OCI-LY1 (cell line): ENCODE measurements around the gene ICAM5.
A peak's percentile ranks its signal among the peaks of the same experiment; 100 is the strongest.

Experiments used
- H2AFZ ChIP-seq: fragments of 200-600 bp; sonication (generic), shearing (Covaris generic); 2 replicates; pipeline ENCODE4 v1.6.0; 2014; ENCODE audit warnings: antibody characterized with exemption, mild to moderate bottlenecking, low read length
- H3F3A ChIP-seq: fragments of 200-600 bp; sonication (generic), shearing (Covaris generic); 2 replicates; pipeline ENCODE4 v1.6.0; 2014; ENCODE audit warnings: mild to moderate bottlenecking, antibody characterized with exemption, low read length, moderate library complexity; ENCODE audit not compliant: insufficient read depth
- H3K27ac ChIP-seq: fragments of 200-600 bp; sonication (generic); 2 replicates; pipeline ENCODE4 v1.5.1; 2014; ENCODE audit warnings: low read length, mixed run types, mild to moderate bottlenecking, low read depth; ENCODE audit not compliant: poor library complexity, severe bottlenecking
- H3K27me3 ChIP-seq: fragments of 200-600 bp; sonication (generic); 2 replicates; pipeline ENCODE4 v1.6.0; 2014; ENCODE audit warnings: antibody characterized with exemption, mild to moderate bottlenecking, low read length, moderate library complexity; ENCODE audit not compliant: insufficient read depth
- H3K36me3 ChIP-seq: fragments of 200-600 bp; sonication (generic); 2 replicates; pipeline ENCODE4 v1.6.1; 2014; ENCODE audit warnings: mild to moderate bottlenecking, antibody characterized with exemption, low read length, moderate library complexity, mixed read lengths; ENCODE audit not compliant: insufficient read depth
- H3K4me1 ChIP-seq: fragments of 200-600 bp; sonication (generic); 2 replicates; pipeline ENCODE4 v1.5.1; 2014; ENCODE audit warnings: mild to moderate bottlenecking, low read length, moderate library complexity; ENCODE audit not compliant: insufficient read depth, severe bottlenecking
- H3K4me2 ChIP-seq: fragments of 200-600 bp; sonication (generic), shearing (Covaris generic); 2 replicates; pipeline ENCODE4 v1.6.1; 2014; ENCODE audit warnings: low read length
- H3K4me3 ChIP-seq: fragments of 200-600 bp; sonication (generic); 2 replicates; pipeline ENCODE4 v1.5.1; 2014; ENCODE audit warnings: low read length, low read depth, mild to moderate bottlenecking, mixed read lengths; ENCODE audit not compliant: poor library complexity, severe bottlenecking
- H3K79me2 ChIP-seq: fragments of 200-600 bp; shearing (Covaris generic); 2 replicates; pipeline ENCODE4 v1.6.1; 2016; ENCODE audit warnings: mixed run types, low read length, mixed read lengths; ENCODE audit not compliant: insufficient read depth
- H3K9ac ChIP-seq: fragments of 200-600 bp; sonication (generic), shearing (Covaris generic); 2 replicates; pipeline ENCODE4 v1.6.1; 2014; ENCODE audit warnings: mild to moderate bottlenecking, low read length, mixed read lengths
- H3K9me2 ChIP-seq: fragments of 200-600 bp; sonication (generic), shearing (Covaris generic); 2 replicates; pipeline ENCODE4 v1.6.1; 2014; ENCODE audit warnings: low read depth, mild to moderate bottlenecking, low read length, mixed read lengths
- H3K9me3 ChIP-seq: fragments of 200-600 bp; shearing (Covaris generic); 2 replicates; pipeline ENCODE4 v1.6.1; 2014; ENCODE audit warnings: low read length, mixed read lengths
- H4K20me1 ChIP-seq: fragments of 200-600 bp; sonication (generic), shearing (Covaris generic); 2 replicates; pipeline ENCODE4 v1.6.0; 2016; ENCODE audit warnings: mild to moderate bottlenecking, low read length; ENCODE audit not compliant: insufficient read depth
- CTCF ChIP-seq: fragments of 200-600 bp; sonication (generic), shearing (Covaris generic); IDR thresholded peaks from 2 replicates; pipeline ENCODE4 v1.5.1; 2017; ENCODE audit warnings: mild to moderate bottlenecking, antibody characterized with exemption, low read length, moderate library complexity, mixed read lengths
- EZH2 ChIP-seq: fragments of 200-600 bp; sonication (generic), shearing (Covaris generic); IDR thresholded peaks from 2 replicates; pipeline ENCODE4 v1.8.0; 2017; ENCODE audit warnings: borderline replicate concordance, mixed run types, mild to moderate bottlenecking, antibody characterized with exemption, low read length, moderate library complexity, mixed read lengths

Gene ICAM5

GRCh38 chr19:10293637-10294367 lies 4.0 kb downstream of the ICAM5 start:
- H3K27me3 ChIP-seq: no peaks in the 10 kb centered on the region; the same call in 1 of the 2 replicates
- H2AFZ ChIP-seq: no peak overlapping the region
- no peaks in the 10 kb centered on the region for H3K36me3 ChIP-seq
- no peaks in the 10 kb centered on the region for H3K79me2 ChIP-seq
- no peak overlapping the region for H3K4me3 ChIP-seq
- no peak overlapping the region for H3K27ac ChIP-seq
- H3K9me3 ChIP-seq: no peaks in the 10 kb centered on the region
- H3K4me1 ChIP-seq: peaks cover 45% of the 10 kb centered on the region
- no peaks in the 10 kb centered on the region for H3F3A ChIP-seq
- H3K9ac ChIP-seq: no peak overlapping the region
- H3K9me2 ChIP-seq: no peaks in the 10 kb centered on the region
- TF ChIP-seq EZH2 (no peak), CTCF (no peak)
- no peak overlapping the region for H3K4me2 ChIP-seq
- H4K20me1 ChIP-seq: no peaks in the 10 kb centered on the region

- Histone ChIP-seq H3K4me1 (peaks cover 40% of the 10 kb centered on the region), H4K20me1 (no peaks in the 10 kb centered on the region), H3K79me2 (no peaks in the 10 kb centered on the region), H3K36me3 (no peaks in the 10 kb centered on the region), H3K27me3 (no peaks in the 10 kb centered on the region; the same call in 1 of the 2 replicates), H3K9ac (no peak overlapping the region), H3K27ac (no peak overlapping the region), H3K9me3 (no peaks in the 10 kb centered on the region), H3K9me2 (no peaks in the 10 kb centered on the region), H3F3A (no peaks in the 10 kb centered on the region), H3K4me3 (no peak overlapping the region), H3K4me2 (no peak overlapping the region), H2AFZ (no peak overlapping the region)
- TF ChIP-seq EZH2 (no peak), CTCF (no peak)
Observed at GRCh38 chr19:10294368-10294697, 4.6 kb downstream of the ICAM5 start.

DNA sequence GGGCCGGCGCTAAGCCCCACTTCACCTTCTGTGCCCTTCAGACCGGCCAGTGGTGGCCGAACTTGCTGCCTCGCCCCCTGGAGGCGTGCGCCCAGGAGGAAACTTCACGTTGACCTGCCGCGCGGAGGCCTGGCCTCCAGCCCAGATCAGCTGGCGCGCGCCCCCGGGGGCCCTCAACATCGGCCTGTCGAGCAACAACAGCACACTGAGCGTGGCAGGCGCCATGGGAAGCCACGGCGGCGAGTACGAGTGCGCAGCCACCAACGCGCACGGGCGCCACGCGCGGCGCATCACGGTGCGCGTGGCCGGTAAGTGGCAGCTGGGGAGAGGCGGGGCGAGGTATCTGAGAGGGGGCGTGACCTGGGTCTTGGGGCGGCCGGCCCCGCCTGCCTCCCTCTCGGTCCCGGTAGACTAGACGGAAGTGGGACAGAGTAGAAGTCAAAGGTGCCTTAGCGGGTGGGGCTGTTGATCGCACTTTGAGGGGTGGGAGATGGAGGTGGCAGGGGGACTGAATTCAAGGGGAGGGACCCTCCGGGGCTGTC lies 5.6 kb downstream of the ICAM5 start:
- no peaks in the 10 kb centered on the region for H3K9me3 ChIP-seq
- H3K27me3 ChIP-seq: no peaks in the 10 kb centered on the region; the same call in 1 of the 2 replicates
- peak overlapping the region; percentile 28; the same call in 1 of the 2 replicates for H2AFZ ChIP-seq
- peak overlapping the region; percentile 52 for H3K4me3 ChIP-seq
- no peaks in the 10 kb centered on the region for H4K20me1 ChIP-seq
- H3K4me1 ChIP-seq: peaks cover 30% of the 10 kb centered on the region
- H3K36me3 ChIP-seq: no peaks in the 10 kb centered on the region
- no peaks in the 10 kb centered on the region for H3F3A ChIP-seq
- H3K9me2 ChIP-seq: no peaks in the 10 kb centered on the region
- H3K9ac ChIP-seq: peak overlapping the region; percentile 10; the same call in 1 of the 2 replicates
- peak; percentile 10; the same call in 1 of the 2 replicates for TF ChIP-seq CTCF
- TF ChIP-seq EZH2: no peak
- peak overlapping the region; percentile 60 for H3K4me2 ChIP-seq
- H3K79me2 ChIP-seq: no peaks in the 10 kb centered on the region
- H3K27ac ChIP-seq: no peak overlapping the region
